ENCODE data around the gene OS9. TPM values are rescaled to one million over a fixed set of nuclear protein-coding genes. Genes with fewer than 3 reads are reported as not detected.

OS9 gene
- total RNA-seq, 1 donor from 2014 or later: 263 TPM

- Histone ChIP-seq H3K9me3 (no peaks in the 10 kb centered on the region), H3K4me1 (peaks cover 5% of the 10 kb centered on the region), H3K27me3 (no peaks in the 10 kb centered on the region), H3K4me3 (no peak overlapping the region), H3K36me3 (peaks cover 20% of the 10 kb centered on the region), H3K27ac (no peak overlapping the region)
- DNase-seq: no peak
- no peak for TF ChIP-seq CTCF (IDR thresholded peaks at IDR 0.05)
- intact Hi-C loops (cut with DNase I): no loop called here
- ATAC-seq: no peak
Observed at GRCh38 chr12:57724003-57724935, 30.3 kb downstream of the OS9 start.

- no peaks in the 10 kb centered on the region for H3K9me3 ChIP-seq
- no peak overlapping the region for H3K27ac ChIP-seq
- ATAC-seq (no peak), DNase-seq (no peak)
- TF ChIP-seq CTCF (IDR thresholded peaks at IDR 0.05): no peak
- H3K36me3 ChIP-seq: peaks cover 11% of the 10 kb centered on the region
- no peaks in the 10 kb centered on the region for H3K27me3 ChIP-seq
- no peak overlapping the region for H3K4me3 ChIP-seq
- peaks cover 5% of the 10 kb centered on the region for H3K4me1 ChIP-seq
- intact Hi-C loops (cut with DNase I): no loop called here
Observed at GRCh38 chr12:57724936-57725740, 31.2 kb downstream of the OS9 start.

- no peak for TF ChIP-seq CTCF (IDR thresholded peaks at IDR 0.05)
Observed at GRCh38 chr12:57725851-57726150, 31.9 kb downstream of the OS9 start.

GRCh38 chr12:57726151-57726883 lies 32.4 kb downstream of the OS9 start:
- intact Hi-C loops (cut with DNase I): no loop called here
- Histone ChIP-seq H3K4me1 (peaks cover 5% of the 10 kb centered on the region), H3K27ac (peak overlapping the region; percentile 73), H3K27me3 (no peaks in the 10 kb centered on the region), H3K4me3 (peak overlapping the region; percentile 67), H3K9me3 (no peaks in the 10 kb centered on the region), H3K36me3 (no peaks in the 10 kb centered on the region)
- peak; percentile 75 for TF ChIP-seq CTCF (IDR thresholded peaks at IDR 0.05)
- peak; percentile 86 for ATAC-seq
- peak; percentile 90 for DNase-seq

More at GRCh38 chr12:57725851-57726150, 31.9 kb downstream of the OS9 start:
- Histone ChIP-seq H3K4me1 (peaks cover 5% of the 10 kb centered on the region), H3K27ac (peak overlapping the region; percentile 73), H3K4me3 (peak overlapping the region; percentile 67), H3K36me3 (peaks cover 4% of the 10 kb centered on the region), H3K9me3 (no peaks in the 10 kb centered on the region), H3K27me3 (no peaks in the 10 kb centered on the region)
- ATAC-seq (no peak), DNase-seq (no peak)
- intact Hi-C loops (cut with DNase I): no loop called here

- ATAC-seq (peak; percentile 21), DNase-seq (peak; percentile 77)
- no peaks in the 10 kb centered on the region for H3K36me3 ChIP-seq
- peaks cover 5% of the 10 kb centered on the region for H3K4me1 ChIP-seq
- H3K4me3 ChIP-seq: peak overlapping the region; percentile 67
- peak; percentile 26 for TF ChIP-seq CTCF (IDR thresholded peaks at IDR 0.05)
- H3K9me3 ChIP-seq: no peaks in the 10 kb centered on the region
- intact Hi-C loops (cut with DNase I): no loop called here
- no peaks in the 10 kb centered on the region for H3K27me3 ChIP-seq
- H3K27ac ChIP-seq: peak overlapping the region; percentile 73
Observed at GRCh38 chr12:57726884-57727757, 33.2 kb downstream of the OS9 start.
